Fibroblast of skin of right quadriceps (primary cell): ENCODE data around the gene CNKSR1.
A peak's percentile ranks its signal among the peaks of the same experiment; 100 is the strongest.
"Not testable (repeated sequence)": the region's sequence is repeated elsewhere in the genome, so short reads cannot be mapped to it uniquely, and the experiment has no call there.

Source experiments
- DNase-seq: peaks from one replicate; pipeline ENCODE4 v3.0.0-alpha.2; 2013

Gene CNKSR1

GRCh38 chr1:26188477-26188876 is 11.2 kb downstream of the CNKSR1 start:
- no peak for DNase-seq

- no peak for DNase-seq
Measured at GRCh38 chr1:26189331-26189730, 12.0 kb downstream of the CNKSR1 start.

GRCh38 chr1:26189751-26190275 is 12.5 kb downstream of the CNKSR1 start:
- no peak for DNase-seq

- peak; percentile 39 for DNase-seq
Measured at GRCh38 chr1:26190373-26190987, 13.2 kb downstream of the CNKSR1 start, which contains the start of gene CATSPER4. Gene CATSPER4, plus strand, starts transcription at chr1:26190602. Its CDS starts 26 bp downstream, at chr1:26190628.

- no peak for DNase-seq
Measured at GRCh38 chr1:26191739-26192138, 14.4 kb downstream of the CNKSR1 start.

- no peak for DNase-seq
Measured at GRCh38 chr1:26195805-26196204, 18.5 kb downstream of the CNKSR1 start.

GRCh38 chr1:26197301-26197700 is 20.0 kb downstream of the CNKSR1 start:
- DNase-seq, result no peak

- no peak for DNase-seq
Measured at GRCh38 chr1:26197813-26198212, 20.5 kb downstream of the CNKSR1 start.

- DNase-seq, result no peak
Measured at GRCh38 chr1:26200413-26200812, 23.1 kb downstream of the CNKSR1 start.

- DNase-seq, result no peak
Measured at GRCh38 chr1:26203642-26204318, 26.5 kb downstream of the CNKSR1 start.

GRCh38 chr1:26210147-26210870 is 33.0 kb downstream of the CNKSR1 start:
- DNase-seq, result no peak

GRCh38 chr1:26212726-26213125 is 35.4 kb downstream of the CNKSR1 start:
- no peak for DNase-seq

- DNase-seq, result no peak
Measured at GRCh38 chr1:26213335-26213905, 36.1 kb downstream of the CNKSR1 start.

GRCh38 chr1:26215246-26215645 is 38.0 kb downstream of the CNKSR1 start:
- no peak for DNase-seq

GRCh38 chr1:26218906-26219494 is 41.7 kb downstream of the CNKSR1 start:
- no peak for DNase-seq

- DNase-seq, result no peak
Measured at GRCh38 chr1:26220199-26220912, 43.1 kb downstream of the CNKSR1 start.

GRCh38 chr1:26221094-26221493 is 43.8 kb downstream of the CNKSR1 start:
- no peak for DNase-seq

GRCh38 chr1:26224606-26225005 is 47.3 kb downstream of the CNKSR1 start:
- no peak for DNase-seq

- peak; percentile 13 for DNase-seq
Measured at GRCh38 chr1:26225033-26225831, 47.9 kb downstream of the CNKSR1 start.

GRCh38 chr1:26230682-26231081 is 53.4 kb downstream of the CNKSR1 start:
- not testable (repeated sequence) for DNase-seq

- DNase-seq, result peak; percentile 97
Measured at GRCh38 chr1:26233903-26234643, 56.8 kb downstream of the CNKSR1 start, which contains the start of gene CEP85. Gene CEP85, plus strand, starts transcription at chr1:26234200. Its CDS starts 5,584 bp downstream, at chr1:26239784.
